CD14-positive monocyte (primary cell): ENCODE measurements around the gene CYFIP2. TPM values are rescaled to one million over a fixed set of nuclear protein-coding genes. Genes with fewer than 3 reads are reported as not detected.

Experiments used
- DNase-seq, 3 donors: peaks; one replicate each; pipeline ENCODE4 v3.0.0-alpha.2; 2011 to 2022
- H2AFZ ChIP-seq: 2 replicates; pipeline ENCODE4 v1.6.0; 2012; ENCODE audit warnings: mild to moderate bottlenecking, low read depth, low read length, inconsistent platforms; ENCODE audit not compliant: insufficient read depth, poor library complexity, severe bottlenecking
- H3K27ac ChIP-seq, 2 donors: 1 replicate in 1 of 2; 2 replicates in 1 of 2; pipeline ENCODE4 v1.5.1; 2012 to 2013; ENCODE audit warnings: low read length in 2 of 2, control low read depth in 1 of 2, inconsistent platforms in 1 of 2, low read depth in 1 of 2, mild to moderate bottlenecking in 1 of 2
- H3K27me3 ChIP-seq, 2 donors: one replicate each; pipeline versions ENCODE4 v1.6.0 to v1.6.1; 2011 to 2013; ENCODE audit warnings: low read length in 2 of 2; ENCODE audit not compliant: control insufficient read depth in 2 of 2, insufficient read depth in 2 of 2
- H3K36me3 ChIP-seq, 2 donors: replicated peaks in 1 of 2; 1 replicate in 1 of 2; 2 replicates in 1 of 2; pipeline versions ENCODE4 v1.5.1 to v1.6.1; 2012 to 2013; ENCODE audit warnings: low read length in 2 of 2, control low read depth in 1 of 2, inconsistent platforms in 1 of 2, mild to moderate bottlenecking in 1 of 2; ENCODE audit not compliant: insufficient read depth in 2 of 2, control insufficient read depth in 1 of 2
- H3K4me1 ChIP-seq, 2 donors: 1 replicate in 1 of 2; 2 replicates in 1 of 2; pipeline versions ENCODE4 v1.5.1 to v1.6.1; 2012 to 2013; ENCODE audit warnings: low read length in 2 of 2, control low read depth in 1 of 2, inconsistent platforms in 1 of 2, mild to moderate bottlenecking in 1 of 2, moderate library complexity in 1 of 2; ENCODE audit not compliant: insufficient read depth in 2 of 2, control insufficient read depth in 1 of 2
- H3K4me2 ChIP-seq: replicated peaks from 2 replicates; pipeline ENCODE3; 2012; ENCODE audit warnings: low read length, moderate library complexity, mild to moderate bottlenecking; ENCODE audit not compliant: poor library complexity, severe bottlenecking; ENCODE audit errors: extremely low read depth
- H3K4me3 ChIP-seq, 3 experiments: fragments of 200-600 bp in 1 of 3; sonication (generic) in 1 of 3; replicated peaks in 1 of 3; 1 replicate in 2 of 3; 2 replicates in 1 of 3; pipeline ENCODE4 v1.5.1; 2011 to 2013; ENCODE audit warnings: low read length in 3 of 3, mild to moderate bottlenecking in 3 of 3, control low read depth in 2 of 3, low read depth in 2 of 3, inconsistent platforms in 1 of 3, moderate library complexity in 1 of 3
- H3K79me2 ChIP-seq: 2 replicates; pipeline ENCODE4 v1.6.0; 2012; ENCODE audit warnings: mild to moderate bottlenecking, control low read depth, inconsistent platforms, low read length, moderate library complexity; ENCODE audit not compliant: insufficient read depth
- H3K9ac ChIP-seq: 2 replicates; pipeline ENCODE4 v1.6.0; 2017; ENCODE audit warnings: low read length, mild to moderate bottlenecking; ENCODE audit not compliant: insufficient read depth, poor library complexity, severe bottlenecking
- H3K9me3 ChIP-seq, 2 donors: replicated peaks in 1 of 2; 1 replicate in 1 of 2; 2 replicates in 1 of 2; pipeline versions ENCODE4 v1.5.1 to v1.6.1; 2012 to 2013; ENCODE audit warnings: low read length in 2 of 2, control low read depth in 1 of 2; ENCODE audit not compliant: control insufficient read depth in 1 of 2, insufficient read depth in 1 of 2
- H4K20me1 ChIP-seq: 2 replicates; pipeline ENCODE4 v1.6.0; 2012; ENCODE audit warnings: mild to moderate bottlenecking, low read length, control low read depth, moderate library complexity; ENCODE audit not compliant: insufficient read depth
- H3K27ac Mint-ChIP-seq, 7 donors: one replicate each; pipeline ENCODE4 v1.8.0; 2020; ENCODE audit warnings: mild to moderate bottlenecking in 7 of 7, mixed read lengths in 7 of 7, moderate library complexity in 6 of 7, inconsistent platforms in 2 of 7
- H3K27me3 Mint-ChIP-seq, 3 donors: one replicate each; pipeline ENCODE4 v1.8.0; 2021 to 2022; ENCODE audit warnings: low read depth in 3 of 3, mild to moderate bottlenecking in 3 of 3, mixed read lengths in 3 of 3, moderate library complexity in 3 of 3, inconsistent platforms in 1 of 3
- H3K36me3 Mint-ChIP-seq, 2 donors: one replicate each; pipeline ENCODE4 v1.8.0; 2020; ENCODE audit warnings: mixed read lengths in 2 of 2, inconsistent platforms in 1 of 2, mild to moderate bottlenecking in 1 of 2
- H3K4me1 Mint-ChIP-seq: one replicate; pipeline ENCODE4 v1.8.0; 2020; ENCODE audit warnings: mild to moderate bottlenecking, mixed read lengths
- H3K4me3 Mint-ChIP-seq, 2 donors: one replicate each; pipeline ENCODE4 v1.8.0; 2020; ENCODE audit warnings: mild to moderate bottlenecking in 2 of 2, mixed read lengths in 2 of 2, moderate library complexity in 1 of 2
- H3K9me3 Mint-ChIP-seq, 7 donors: one replicate each; pipeline ENCODE4 v1.8.0; 2020 to 2022; ENCODE audit warnings: mixed read lengths in 7 of 7, mild to moderate bottlenecking in 6 of 7, moderate library complexity in 6 of 7, inconsistent platforms in 2 of 7
- CTCF ChIP-seq: fragments of 200-600 bp; IDR thresholded peaks from one replicate; pipeline ENCODE4 v1.8.0; 2022; ENCODE audit warnings: antibody characterized with exemption, mild to moderate bottlenecking
- WGBS: methylation state at CpG from one replicate; pipeline ENCODE4 v1.1.5; 2013; ENCODE audit warnings: missing lambda C conversion rate; ENCODE audit not compliant: insufficient coverage; 5-methylcytosine and 5-hydroxymethylcytosine counted together
- intact Hi-C, 2 donors: fragments of 100-400 bp; cut with micrococcal nuclease; formaldehyde crosslinking; loops; one replicate each; pipeline versions ENCODE4 v1.15.0 to v1.15.1; 2023
- polyA plus RNA-seq, 3 donors: library from polyadenylated mRNA; depleted of rRNA in 1 of 3; unstranded in 2 of 3; stranded (reverse) in 1 of 3; fragments of 300-500 nt in 2 of 3; fragments of >200 nt in 1 of 3; fragmentation: Illumina TruSeq in 2 of 3; gene quantifications; 1 replicate in 2 of 3; 2 replicates in 1 of 3; pipeline ENCODE4 v1.2.3, GENCODE V29; 2012 to 2021

The CYFIP2 gene
- polyA plus RNA-seq, 3 donors: 33.6 to 45.6 (median 36.0) TPM

GRCh38 chr5:157312492-157312891, 46.6 kb downstream of the CYFIP2 start:
- Histone ChIP-seq H3K4me1 (no peaks in the 10 kb centered on the region), H2AFZ (no peak overlapping the region), H3K9me3 (no peaks in the 10 kb centered on the region), H3K79me2 (no peaks in the 10 kb centered on the region), H3K36me3 (peaks cover 6 to 73% of the 10 kb centered on the region in 2 donors), H3K4me2 (no peak overlapping the region), H3K9ac (no peak overlapping the region), H4K20me1 (no peaks in the 10 kb centered on the region), H3K4me3 (no peak overlapping the region), H3K27me3 (no peaks in the 10 kb centered on the region), H3K27ac (no peak overlapping the region)
- H3K9me3 Mint-ChIP-seq: no peaks in the 10 kb centered on the region
- peak; percentile 40 to 54 (median 49) for DNase-seq
- no peak overlapping the region for H3K27ac Mint-ChIP-seq
- peaks cover 40 to 47% of the 10 kb centered on the region in 2 donors for H3K36me3 Mint-ChIP-seq
- no peak overlapping the region for H3K4me3 Mint-ChIP-seq
- intact Hi-C loops: loop anchor here (2.0 to 5.0 kb wide), 2 partner anchors 60 kb away; no protein-coding TSS in a partner anchor
- peaks cover 0 to 1% (median 0%) of the 10 kb centered on the region in 3 donors for H3K27me3 Mint-ChIP-seq
- peak; percentile 77 for TF ChIP-seq CTCF
- WGBS: 24% methylated on average over 5 of the region's 6 CpGs
- no peaks in the 10 kb centered on the region for H3K4me1 Mint-ChIP-seq

GRCh38 chr5:157322581-157322980, 56.7 kb downstream of the CYFIP2 start:
- Histone ChIP-seq H3K27me3 (no peaks in the 10 kb centered on the region), H3K4me3 (no peak overlapping the region), H3K9me3 (no peaks in the 10 kb centered on the region), H3K27ac (no peak overlapping the region), H2AFZ (no peak overlapping the region), H3K4me1 (no peaks in the 10 kb centered on the region), H3K36me3 (peaks cover 35 to 96% of the 10 kb centered on the region in 2 donors), H3K4me2 (no peak overlapping the region), H4K20me1 (no peaks in the 10 kb centered on the region), H3K9ac (no peak overlapping the region), H3K79me2 (no peaks in the 10 kb centered on the region)
- WGBS: 94% methylated on average over 12 of the region's 13 CpGs
- Mint-ChIP-seq H3K9me3 (peaks cover 0 to 5% (median 3%) of the 10 kb centered on the region in 7 donors), H3K27me3 (no peaks in the 10 kb centered on the region), H3K36me3 (peaks cover 78 to 81% of the 10 kb centered on the region in 2 donors), H3K4me1 (no peaks in the 10 kb centered on the region), H3K27ac (peak overlapping the region in 2 of 7 donors; percentile 15 to 42), H3K4me3 (no peak overlapping the region)
- intact Hi-C loops: loop anchor here in 1 of 2 donors (10.0 kb wide), 1 partner anchor 422 kb away; the partner anchor contains the start of gene LSM11
- DNase-seq: no peak
- TF ChIP-seq CTCF: no peak
